ENCODE data around the gene IL12A. TPM values are rescaled to one million over a fixed set of nuclear protein-coding genes. Genes with fewer than 3 reads are reported as not detected.

The IL12A gene
- total RNA-seq, 1 experiment from 2014 or later, result 1.0 TPM

DNA sequence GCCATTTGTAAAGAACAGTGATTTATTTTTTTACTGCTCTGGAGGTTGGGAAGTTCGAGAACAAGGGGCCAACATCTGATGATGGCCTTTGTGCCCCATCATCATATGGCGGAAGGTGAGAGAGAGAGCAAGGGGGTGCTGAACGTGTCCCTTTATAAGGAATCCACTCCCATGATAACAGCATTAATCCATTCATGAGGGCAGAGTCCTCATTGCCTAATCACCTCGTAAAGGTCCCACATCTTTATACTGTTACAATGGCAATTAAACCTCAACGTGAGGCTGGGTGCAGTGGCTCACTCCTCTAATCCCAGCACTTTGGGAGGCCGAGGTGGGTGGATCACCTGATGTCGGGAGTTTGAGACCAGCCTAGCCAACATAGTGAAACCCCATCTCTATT lies 8.3 kb downstream of the IL12A start:
- H3K27ac Mint-ChIP-seq, result no peak overlapping the region
- peaks cover 5% of the 10 kb centered on the region for H3K9me3 Mint-ChIP-seq
- TF ChIP-seq E2F5 (CRISPR knock-in tag; IDR thresholded peaks at IDR 0.05), result no peak
- TF ChIP-seq, protein P1, sequence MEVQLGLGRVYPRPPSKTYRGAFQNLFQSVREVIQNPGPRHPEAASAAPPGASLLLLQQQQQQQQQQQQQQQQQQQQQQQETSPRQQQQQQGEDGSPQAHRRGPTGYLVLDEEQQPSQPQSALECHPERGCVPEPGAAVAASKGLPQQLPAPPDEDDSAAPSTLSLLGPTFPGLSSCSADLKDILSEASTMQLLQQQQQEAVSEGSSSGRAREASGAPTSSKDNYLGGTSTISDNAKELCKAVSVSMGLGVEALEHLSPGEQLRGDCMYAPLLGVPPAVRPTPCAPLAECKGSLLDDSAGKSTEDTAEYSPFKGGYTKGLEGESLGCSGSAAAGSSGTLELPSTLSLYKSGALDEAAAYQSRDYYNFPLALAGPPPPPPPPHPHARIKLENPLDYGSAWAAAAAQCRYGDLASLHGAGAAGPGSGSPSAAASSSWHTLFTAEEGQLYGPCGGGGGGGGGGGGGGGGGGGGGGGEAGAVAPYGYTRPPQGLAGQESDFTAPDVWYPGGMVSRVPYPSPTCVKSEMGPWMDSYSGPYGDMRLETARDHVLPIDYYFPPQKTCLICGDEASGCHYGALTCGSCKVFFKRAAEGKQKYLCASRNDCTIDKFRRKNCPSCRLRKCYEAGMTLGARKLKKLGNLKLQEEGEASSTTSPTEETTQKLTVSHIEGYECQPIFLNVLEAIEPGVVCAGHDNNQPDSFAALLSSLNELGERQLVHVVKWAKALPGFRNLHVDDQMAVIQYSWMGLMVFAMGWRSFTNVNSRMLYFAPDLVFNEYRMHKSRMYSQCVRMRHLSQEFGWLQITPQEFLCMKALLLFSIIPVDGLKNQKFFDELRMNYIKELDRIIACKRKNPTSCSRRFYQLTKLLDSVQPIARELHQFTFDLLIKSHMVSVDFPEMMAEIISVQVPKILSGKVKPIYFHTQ (CRISPR knock-in tag; IDR thresholded peaks at IDR 0.05), result no peak
- no peak for TF ChIP-seq ELF4 (CRISPR knock-in tag; IDR thresholded peaks at IDR 0.05; ENCODE audit: low read depth)
- TF ChIP-seq USF2 (CRISPR knock-in tag; IDR thresholded peaks at IDR 0.05), result no peak
- TF ChIP-seq ZNF232 (CRISPR knock-in tag; IDR thresholded peaks at IDR 0.05), result no peak
- TF ChIP-seq, protein P2, sequence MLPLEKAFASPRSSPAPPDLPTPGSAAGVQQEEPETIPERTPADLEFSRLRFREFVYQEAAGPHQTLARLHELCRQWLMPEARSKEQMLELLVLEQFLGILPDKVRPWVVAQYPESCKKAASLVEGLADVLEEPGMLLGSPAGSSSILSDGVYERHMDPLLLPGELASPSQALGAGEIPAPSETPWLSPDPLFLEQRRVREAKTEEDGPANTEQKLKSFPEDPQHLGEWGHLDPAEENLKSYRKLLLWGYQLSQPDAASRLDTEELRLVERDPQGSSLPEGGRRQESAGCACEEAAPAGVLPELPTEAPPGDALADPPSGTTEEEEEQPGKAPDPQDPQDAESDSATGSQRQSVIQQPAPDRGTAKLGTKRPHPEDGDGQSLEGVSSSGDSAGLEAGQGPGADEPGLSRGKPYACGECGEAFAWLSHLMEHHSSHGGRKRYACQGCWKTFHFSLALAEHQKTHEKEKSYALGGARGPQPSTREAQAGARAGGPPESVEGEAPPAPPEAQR (CRISPR knock-in tag; IDR thresholded peaks at IDR 0.05), result no peak
- ChIA-PET CTCF (interaction anchor here (0.5 to 1.8 kb wide), 2 partner anchors 10 to 35 kb away, joined by 4 to 5 read pairs; no protein-coding TSS in a partner anchor), POLR2A (interaction anchor here (0.7 kb wide), 2 partner anchors 9 to 38 kb away, joined by 3 to 4 read pairs; no protein-coding TSS in a partner anchor)
- DNase-seq (ENCODE audit: low spot score), result no peak
- peaks cover 9% of the 10 kb centered on the region for H3K36me3 Mint-ChIP-seq
- H3K4me1 Mint-ChIP-seq, result peaks cover 35% of the 10 kb centered on the region
- H3K4me3 Mint-ChIP-seq, result no peak overlapping the region
- ATAC-seq, result no peak
- H3K27me3 Mint-ChIP-seq (ENCODE audit: low read depth), result peaks cover under 1% of the 10 kb centered on the region; the same call in 1 of the 2 replicates

GRCh38 chr3:160001148-160001760 lies 12.6 kb downstream of the IL12A start:
- no peak for DNase-seq (ENCODE audit: low spot score)
- Mint-ChIP-seq H3K4me3 (no peak overlapping the region), H3K36me3 (no peaks in the 10 kb centered on the region), H3K27me3 (ENCODE audit: low read depth) (no peaks in the 10 kb centered on the region), H3K27ac (no peak overlapping the region; the same call in 1 of the 2 replicates), H3K4me1 (peaks cover 19% of the 10 kb centered on the region), H3K9me3 (no peaks in the 10 kb centered on the region)
- POLR2A ChIA-PET, result no interaction called here
- peak; percentile 32; the same call in 1 of the 2 replicates for ATAC-seq
- CTCF ChIA-PET, result interaction anchor here (0.9 to 3.5 kb wide), 4 partner anchors 11 to 314 kb away, joined by 3 to 18 read pairs (median 6); partner anchors contain the start of gene IL12A
- TF ChIP-seq, protein P3, sequence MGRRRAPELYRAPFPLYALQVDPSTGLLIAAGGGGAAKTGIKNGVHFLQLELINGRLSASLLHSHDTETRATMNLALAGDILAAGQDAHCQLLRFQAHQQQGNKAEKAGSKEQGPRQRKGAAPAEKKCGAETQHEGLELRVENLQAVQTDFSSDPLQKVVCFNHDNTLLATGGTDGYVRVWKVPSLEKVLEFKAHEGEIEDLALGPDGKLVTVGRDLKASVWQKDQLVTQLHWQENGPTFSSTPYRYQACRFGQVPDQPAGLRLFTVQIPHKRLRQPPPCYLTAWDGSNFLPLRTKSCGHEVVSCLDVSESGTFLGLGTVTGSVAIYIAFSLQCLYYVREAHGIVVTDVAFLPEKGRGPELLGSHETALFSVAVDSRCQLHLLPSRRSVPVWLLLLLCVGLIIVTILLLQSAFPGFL (CRISPR knock-in tag; IDR thresholded peaks at IDR 0.05; ENCODE audit: borderline replicate concordance), result no peak
- TF ChIP-seq TP53 (CRISPR knock-in tag; IDR thresholded peaks at IDR 0.05) (no peak), JUN (CRISPR knock-in tag; IDR thresholded peaks at IDR 0.05) (no peak), FOXJ3 (CRISPR knock-in tag; IDR thresholded peaks at IDR 0.05; ENCODE audit: borderline replicate concordance) (no peak), ZBTB43 (CRISPR knock-in tag; IDR thresholded peaks at IDR 0.05) (no peak), MYBL2 (CRISPR knock-in tag; IDR thresholded peaks at IDR 0.05) (no peak), JAZF1 (CRISPR knock-in tag; IDR thresholded peaks at IDR 0.05) (no peak), ZNF138 (CRISPR knock-in tag; conservative IDR thresholded peaks at IDR 0.05) (no peak), FOXP4 (CRISPR knock-in tag; IDR thresholded peaks at IDR 0.05) (no peak)
- TF ChIP-seq, protein P4, sequence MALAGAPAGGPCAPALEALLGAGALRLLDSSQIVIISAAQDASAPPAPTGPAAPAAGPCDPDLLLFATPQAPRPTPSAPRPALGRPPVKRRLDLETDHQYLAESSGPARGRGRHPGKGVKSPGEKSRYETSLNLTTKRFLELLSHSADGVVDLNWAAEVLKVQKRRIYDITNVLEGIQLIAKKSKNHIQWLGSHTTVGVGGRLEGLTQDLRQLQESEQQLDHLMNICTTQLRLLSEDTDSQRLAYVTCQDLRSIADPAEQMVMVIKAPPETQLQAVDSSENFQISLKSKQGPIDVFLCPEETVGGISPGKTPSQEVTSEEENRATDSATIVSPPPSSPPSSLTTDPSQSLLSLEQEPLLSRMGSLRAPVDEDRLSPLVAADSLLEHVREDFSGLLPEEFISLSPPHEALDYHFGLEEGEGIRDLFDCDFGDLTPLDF (CRISPR knock-in tag; IDR thresholded peaks at IDR 0.05), result no peak
- TF ChIP-seq, protein P5, sequence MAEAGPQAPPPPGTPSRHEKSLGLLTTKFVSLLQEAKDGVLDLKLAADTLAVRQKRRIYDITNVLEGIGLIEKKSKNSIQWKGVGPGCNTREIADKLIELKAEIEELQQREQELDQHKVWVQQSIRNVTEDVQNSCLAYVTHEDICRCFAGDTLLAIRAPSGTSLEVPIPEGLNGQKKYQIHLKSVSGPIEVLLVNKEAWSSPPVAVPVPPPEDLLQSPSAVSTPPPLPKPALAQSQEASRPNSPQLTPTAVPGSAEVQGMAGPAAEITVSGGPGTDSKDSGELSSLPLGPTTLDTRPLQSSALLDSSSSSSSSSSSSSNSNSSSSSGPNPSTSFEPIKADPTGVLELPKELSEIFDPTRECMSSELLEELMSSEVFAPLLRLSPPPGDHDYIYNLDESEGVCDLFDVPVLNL (CRISPR knock-in tag; IDR thresholded peaks at IDR 0.05; ENCODE audit: borderline replicate concordance, low read depth), result no peak
- TF ChIP-seq, protein P6, sequence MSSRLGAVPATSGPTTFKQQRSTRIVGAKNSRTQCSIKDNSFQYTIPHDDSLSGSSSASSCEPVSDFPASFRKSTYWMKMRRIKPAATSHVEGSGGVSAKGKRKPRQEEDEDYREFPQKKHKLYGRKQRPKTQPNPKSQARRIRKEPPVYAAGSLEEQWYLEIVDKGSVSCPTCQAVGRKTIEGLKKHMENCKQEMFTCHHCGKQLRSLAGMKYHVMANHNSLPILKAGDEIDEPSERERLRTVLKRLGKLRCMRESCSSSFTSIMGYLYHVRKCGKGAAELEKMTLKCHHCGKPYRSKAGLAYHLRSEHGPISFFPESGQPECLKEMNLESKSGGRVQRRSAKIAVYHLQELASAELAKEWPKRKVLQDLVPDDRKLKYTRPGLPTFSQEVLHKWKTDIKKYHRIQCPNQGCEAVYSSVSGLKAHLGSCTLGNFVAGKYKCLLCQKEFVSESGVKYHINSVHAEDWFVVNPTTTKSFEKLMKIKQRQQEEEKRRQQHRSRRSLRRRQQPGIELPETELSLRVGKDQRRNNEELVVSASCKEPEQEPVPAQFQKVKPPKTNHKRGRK (CRISPR knock-in tag; IDR thresholded peaks at IDR 0.05; ENCODE audit: borderline replicate concordance), result no peak

Data from WTC11 (cell line).